LNCaP clone FGC (cell line): ENCODE results near the gene BPIFB1.
A peak's percentile ranks its signal among the peaks of the same experiment; 100 is the strongest.

ENCODE experiments used
- DNase-seq: peaks from one replicate; pipeline ENCODE4 v3.0.0-alpha.2; 2011; ENCODE audit warnings: low read depth
- H3K4me3 ChIP-seq: 2 replicates; pipeline ENCODE4 v1.5.1; 2011; ENCODE audit warnings: mild to moderate bottlenecking, low read depth, low read length, control low read depth
- CTCF ChIP-seq: IDR thresholded peaks from 2 replicates; pipeline ENCODE4 v1.5.1; 2012; ENCODE audit warnings: mild to moderate bottlenecking; ENCODE audit not compliant: control insufficient read depth, insufficient read depth; ENCODE audit errors: extremely low read depth

BPIFB1 gene

GRCh38 chr20:33252460-33252859, 30.6 kb upstream of the BPIFB1 start:
- DNase-seq: no peak
- no peak overlapping the region for H3K4me3 ChIP-seq
- TF ChIP-seq CTCF: no peak

DNA sequence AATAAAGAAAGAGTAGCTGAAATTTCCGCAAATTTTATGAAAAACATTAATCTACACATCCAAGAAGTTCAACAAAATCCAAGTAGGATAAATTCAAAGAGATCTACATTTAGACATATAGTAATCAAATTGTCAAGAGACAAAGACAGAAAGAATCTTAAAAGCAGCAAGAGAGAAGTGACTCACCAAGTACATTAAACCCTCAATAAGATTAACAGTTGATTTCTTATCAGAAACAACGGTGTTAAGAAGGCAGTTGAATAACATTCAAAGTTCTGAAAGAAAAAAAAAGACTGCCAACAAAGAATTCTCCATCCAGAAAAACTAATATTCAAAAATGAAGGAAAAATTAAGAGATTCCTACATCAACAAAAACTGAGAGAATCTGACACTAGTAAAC, 28.0 kb upstream of the BPIFB1 start:
- no peak for DNase-seq
- TF ChIP-seq CTCF: no peak
- no peak overlapping the region for H3K4me3 ChIP-seq

- no peak for TF ChIP-seq CTCF
- no peak for DNase-seq
- H3K4me3 ChIP-seq: no peak overlapping the region
Observed at GRCh38 chr20:33257237-33257636, 25.8 kb upstream of the BPIFB1 start.

DNA sequence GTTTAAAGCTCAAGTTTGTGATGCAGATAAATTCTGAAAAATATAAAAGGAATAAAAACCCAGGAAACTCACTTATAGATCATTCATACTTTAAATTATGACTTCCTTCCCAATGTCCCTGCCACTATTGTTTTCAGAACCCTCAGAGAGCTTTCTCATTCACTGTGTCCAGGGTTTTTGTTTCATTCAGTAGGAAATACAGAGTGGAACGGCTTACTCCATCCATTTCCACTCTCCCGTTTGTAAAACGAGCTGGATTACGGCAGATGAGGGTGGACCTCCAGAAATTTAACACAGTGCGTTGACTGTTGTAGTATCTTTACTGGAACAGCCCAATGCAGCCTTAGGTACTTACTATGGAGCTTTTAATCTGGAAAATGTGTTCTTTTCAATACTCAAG, 23.6 kb upstream of the BPIFB1 start:
- DNase-seq: no peak
- TF ChIP-seq CTCF: no peak
- H3K4me3 ChIP-seq: no peak overlapping the region

DNA sequence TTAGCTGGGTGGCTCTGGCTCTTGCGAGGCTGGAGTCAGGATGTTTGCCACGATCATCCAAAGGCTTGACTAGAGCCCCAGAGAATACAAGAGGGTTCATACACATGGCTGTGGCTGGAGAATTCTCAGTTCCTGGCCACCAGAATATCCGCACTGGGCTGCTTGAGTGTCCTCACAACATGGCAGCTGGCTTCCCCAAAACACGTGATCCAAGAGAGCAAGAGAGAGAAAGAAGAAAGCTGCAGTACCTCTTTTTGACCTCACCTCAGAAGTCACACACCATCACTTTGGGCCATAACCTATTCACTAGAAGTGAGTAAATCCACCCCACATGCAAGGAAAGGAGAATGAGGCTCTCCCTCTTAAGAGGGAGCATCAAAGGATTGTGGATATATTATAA, 21.5 kb upstream of the BPIFB1 start:
- no peak for TF ChIP-seq CTCF
- no peak overlapping the region for H3K4me3 ChIP-seq
- no peak for DNase-seq

GRCh38 chr20:33262658-33263065, 20.4 kb upstream of the BPIFB1 start:
- TF ChIP-seq CTCF: peak; percentile 91
- DNase-seq: peak; percentile 39
- no peak overlapping the region for H3K4me3 ChIP-seq

- no peak for TF ChIP-seq CTCF
- DNase-seq: no peak
- no peak overlapping the region for H3K4me3 ChIP-seq
Observed at GRCh38 chr20:33263784-33264183, 19.2 kb upstream of the BPIFB1 start.
